ENCODE results near the gene C1QTNF9.
A peak's percentile ranks its signal among the peaks of the same experiment; 100 is the strongest.
"Not testable (repeated sequence)": the region's sequence is repeated elsewhere in the genome, so short reads cannot be mapped to it uniquely, and the experiment has no call there.

The C1QTNF9 gene

GRCh38 chr13:24357756-24358155 is 48.4 kb downstream of the C1QTNF9 start:
- DNase-seq: peak in 1 of 10 donors; percentile 67
- intact Hi-C loops (cut with DNase I): no loop called here

GRCh38 chr13:24358836-24359235 is 49.5 kb downstream of the C1QTNF9 start:
- intact Hi-C loops (cut with DNase I): not testable (repeated sequence)
- DNase-seq: peak in 1 of 10 donors; percentile 48

GRCh38 chr13:24359252-24359651 is 49.9 kb downstream of the C1QTNF9 start:
- peak in 1 of 10 donors; percentile 63 for DNase-seq
- intact Hi-C loops (cut with DNase I): not testable (repeated sequence)

GRCh38 chr13:24360106-24360505 is 50.7 kb downstream of the C1QTNF9 start:
- DNase-seq: peak in 1 of 10 donors; percentile 56
- intact Hi-C loops (cut with DNase I): no loop called here

DNA sequence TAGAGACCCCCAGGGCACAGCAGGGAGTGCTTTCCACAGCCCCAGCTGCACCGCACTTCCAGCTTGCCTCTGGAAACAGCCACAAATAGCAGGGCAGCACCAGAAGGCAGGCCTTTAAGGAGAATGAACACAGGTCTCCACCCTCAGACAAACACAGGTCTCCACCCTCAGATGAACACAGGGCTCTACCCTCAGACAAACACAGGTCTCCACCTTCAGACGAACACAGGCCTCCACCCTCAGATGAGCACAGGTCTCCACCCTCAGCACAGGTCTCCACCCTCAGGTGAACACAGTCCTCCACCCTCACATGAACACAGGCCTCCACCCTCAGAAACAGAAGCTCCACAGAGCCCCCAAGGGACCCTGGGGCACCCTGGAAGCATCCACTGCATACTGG is 51.7 kb downstream of the C1QTNF9 start:
- intact Hi-C loops (cut with DNase I): no loop called here
- peak in 1 of 10 donors; percentile 63 for DNase-seq

- intact Hi-C loops (cut with DNase I): no loop called here
These were observed 52.5 kb downstream of the C1QTNF9 start for GRCh38 chr13:24361852-24362366.

GRCh38 chr13:24362435-24362952 is 53.1 kb downstream of the C1QTNF9 start:
- DNase-seq: peak in 1 of 10 donors; percentile 65
- intact Hi-C loops (cut with DNase I): no loop called here

More at GRCh38 chr13:24361852-24362366, 52.5 kb downstream of the C1QTNF9 start:
- DNase-seq: peak in 1 of 10 donors; percentile 76

DNA sequence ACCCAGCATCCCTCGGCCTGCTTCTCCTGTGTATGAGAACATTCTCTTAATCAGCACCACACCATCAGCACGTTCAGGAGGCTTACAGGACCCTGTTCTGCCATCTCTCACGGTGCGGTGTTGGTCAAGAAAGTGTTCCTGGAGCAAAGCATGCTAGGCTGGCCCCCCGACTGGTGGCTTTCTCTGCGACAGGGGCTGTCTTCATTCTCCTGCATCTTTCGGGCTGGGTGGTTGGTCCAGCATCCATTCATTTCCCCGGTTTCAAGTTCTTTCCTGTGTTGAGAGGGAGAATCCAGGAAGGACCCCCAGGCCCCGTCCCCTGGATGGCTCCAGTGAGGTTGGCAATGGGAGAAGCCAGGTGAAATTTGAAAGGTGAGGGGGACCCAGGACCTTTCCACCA is 55.8 kb downstream of the C1QTNF9 start:
- intact Hi-C loops (cut with DNase I): no loop called here
- DNase-seq: peak in 1 of 10 donors; percentile 53

GRCh38 chr13:24366315-24366714 is 56.9 kb downstream of the C1QTNF9 start:
- intact Hi-C loops (cut with DNase I): not testable (repeated sequence)
- DNase-seq: peak in 1 of 10 donors; percentile 8

- DNase-seq; intact Hi-C loops (cut with DNase I): not testable (repeated sequence)
These were observed 61.9 kb downstream of the C1QTNF9 start for GRCh38 chr13:24371273-24371672.
